Keratinocyte (primary cell): Measurements from ENCODE around the gene CHST12.

Source experiments
- CTCF ChIP-seq, 3 experiments: IDR thresholded peaks in 1 of 3; conservative IDR thresholded peaks in 1 of 3; optimal IDR thresholded peaks in 1 of 3; 2 replicates in 2 of 3; 3 replicates in 1 of 3; pipeline versions ENCODE3 to v1.5.1; 2011; ENCODE audit warnings: low read length in 3 of 3, mild to moderate bottlenecking in 3 of 3, moderate library complexity in 2 of 3, control low read depth in 1 of 3, inconsistent platforms in 1 of 3; ENCODE audit not compliant: insufficient read depth in 2 of 3; ENCODE audit errors: extremely low read depth in 1 of 3
- EZH2 ChIP-seq: IDR thresholded peaks from one replicate; pipeline ENCODE4 v1.6.1; 2012; ENCODE audit warnings: inconsistent platforms, mild to moderate bottlenecking, low read length, moderate library complexity

DNA sequence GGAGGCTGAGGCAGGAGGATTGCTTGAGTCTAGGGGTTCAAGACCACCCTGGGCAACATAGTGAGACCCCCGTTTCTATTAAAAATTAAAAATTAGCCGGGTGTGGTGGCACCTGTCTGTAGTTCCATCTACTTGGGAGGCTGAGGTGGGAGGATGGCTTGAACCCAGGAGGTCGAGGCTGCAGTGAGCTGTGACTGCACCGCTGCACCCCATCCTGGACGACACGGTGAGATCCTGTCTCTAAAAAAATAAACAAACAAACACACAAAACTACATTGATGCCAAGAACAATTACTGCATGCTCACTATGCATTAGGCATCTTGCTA is 761 bp upstream of the CHST12 start:
- TF ChIP-seq CTCF (optimal IDR thresholded peaks at IDR 0.05 in 1 of 3, IDR thresholded peaks at IDR 0.05 in 1 of 3, conservative IDR thresholded peaks at IDR 0.05 in 1 of 3; ENCODE audit: extremely low read depth in 1 of 3, insufficient read depth in 2 of 3, low read length in 3 of 3) (no peak), EZH2 (no peak)
